ENCODE measurements around the gene DAB2IP.

DNA sequence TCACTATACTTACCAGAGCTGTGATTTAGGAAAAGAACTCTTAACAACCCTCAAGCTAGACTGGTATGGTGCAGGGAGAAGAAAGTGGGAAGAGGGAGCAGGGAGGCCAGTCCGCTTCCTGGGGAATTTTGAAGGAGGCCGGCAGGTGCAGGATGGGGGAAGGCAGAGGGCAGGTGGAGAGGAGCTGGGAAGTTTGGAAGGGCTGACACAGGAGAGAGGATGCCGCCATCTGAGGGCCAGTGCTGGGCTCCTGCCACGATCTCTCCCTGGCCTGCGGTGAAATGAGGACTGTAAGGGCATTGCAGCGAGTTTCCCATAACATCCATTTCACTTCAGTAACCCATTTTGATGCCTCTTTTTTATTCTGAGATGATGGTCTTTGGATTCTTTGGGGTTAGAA is 8.9 kb downstream of the DAB2IP start:
- TF ChIP-seq, protein P1, sequence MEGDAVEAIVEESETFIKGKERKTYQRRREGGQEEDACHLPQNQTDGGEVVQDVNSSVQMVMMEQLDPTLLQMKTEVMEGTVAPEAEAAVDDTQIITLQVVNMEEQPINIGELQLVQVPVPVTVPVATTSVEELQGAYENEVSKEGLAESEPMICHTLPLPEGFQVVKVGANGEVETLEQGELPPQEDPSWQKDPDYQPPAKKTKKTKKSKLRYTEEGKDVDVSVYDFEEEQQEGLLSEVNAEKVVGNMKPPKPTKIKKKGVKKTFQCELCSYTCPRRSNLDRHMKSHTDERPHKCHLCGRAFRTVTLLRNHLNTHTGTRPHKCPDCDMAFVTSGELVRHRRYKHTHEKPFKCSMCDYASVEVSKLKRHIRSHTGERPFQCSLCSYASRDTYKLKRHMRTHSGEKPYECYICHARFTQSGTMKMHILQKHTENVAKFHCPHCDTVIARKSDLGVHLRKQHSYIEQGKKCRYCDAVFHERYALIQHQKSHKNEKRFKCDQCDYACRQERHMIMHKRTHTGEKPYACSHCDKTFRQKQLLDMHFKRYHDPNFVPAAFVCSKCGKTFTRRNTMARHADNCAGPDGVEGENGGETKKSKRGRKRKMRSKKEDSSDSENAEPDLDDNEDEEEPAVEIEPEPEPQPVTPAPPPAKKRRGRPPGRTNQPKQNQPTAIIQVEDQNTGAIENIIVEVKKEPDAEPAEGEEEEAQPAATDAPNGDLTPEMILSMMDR (conservative IDR thresholded peaks at IDR 0.05 in 1 of 2, IDR thresholded peaks at IDR 0.05 in 1 of 2; ENCODE audit: low read depth in 1 of 2, low read length in 2 of 2): no peak
- no peak for TF ChIP-seq EZH2 (IDR thresholded peaks at IDR 0.05; ENCODE audit: low read length, missing control alignments)
